Eye (tissue), 1 donor: Measurements from ENCODE around the gene CFAP77.

ENCODE experiments used
- DNase-seq: peaks from one replicate; pipeline ENCODE4 v3.0.0-alpha.2; 2015

The CFAP77 gene

DNA sequence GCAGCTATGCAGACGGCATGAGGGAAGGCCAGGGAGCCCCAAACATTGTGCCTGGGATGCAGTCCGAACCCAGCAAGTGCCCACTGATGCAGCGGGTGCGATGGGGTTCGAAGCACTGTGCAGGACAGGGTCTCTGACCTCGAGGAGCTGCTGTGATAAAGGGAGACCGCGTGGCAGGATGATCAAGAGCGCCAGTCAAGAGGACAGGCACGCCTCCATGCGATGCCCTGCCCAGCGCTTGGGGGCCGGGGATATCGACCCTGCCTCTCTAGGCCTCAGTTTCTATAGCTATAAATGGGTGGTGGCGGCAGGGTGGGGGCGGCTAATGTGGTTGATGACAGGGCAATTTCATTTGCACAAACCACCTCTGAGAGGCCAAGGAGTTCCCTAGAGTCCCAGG is 87.7 kb downstream of the CFAP77 start:
- DNase-seq = no peak

GRCh38 chr9:132498531-132499210 is 88.7 kb downstream of the CFAP77 start:
- peak; percentile 59 for DNase-seq

- no peak for DNase-seq
These were observed 89.2 kb downstream of the CFAP77 start for GRCh38 chr9:132499251-132499650.

GRCh38 chr9:132500193-132500592 is 90.2 kb downstream of the CFAP77 start:
- no peak for DNase-seq

DNA sequence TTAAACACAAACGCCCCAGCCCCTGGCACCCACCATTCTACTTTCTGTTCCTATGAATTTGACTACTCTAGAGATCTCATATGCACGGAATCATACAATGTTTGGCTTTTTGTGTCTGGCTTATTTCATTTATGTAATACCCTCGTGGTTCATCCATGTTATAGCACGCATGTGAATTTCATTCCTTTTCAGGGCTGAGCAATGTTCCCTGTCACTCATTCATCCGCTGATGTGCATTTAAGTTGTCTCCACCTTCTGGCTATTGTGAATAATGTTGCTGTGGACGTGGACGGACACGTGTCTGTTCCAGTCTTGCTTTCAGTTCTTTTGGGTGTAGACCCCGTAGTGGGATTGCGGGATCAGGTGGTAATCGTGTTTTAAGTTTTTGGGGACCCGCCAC is 92.5 kb downstream of the CFAP77 start:
- DNase-seq = no peak

GRCh38 chr9:132503116-132503515 is 93.1 kb downstream of the CFAP77 start:
- DNase-seq = no peak

DNA sequence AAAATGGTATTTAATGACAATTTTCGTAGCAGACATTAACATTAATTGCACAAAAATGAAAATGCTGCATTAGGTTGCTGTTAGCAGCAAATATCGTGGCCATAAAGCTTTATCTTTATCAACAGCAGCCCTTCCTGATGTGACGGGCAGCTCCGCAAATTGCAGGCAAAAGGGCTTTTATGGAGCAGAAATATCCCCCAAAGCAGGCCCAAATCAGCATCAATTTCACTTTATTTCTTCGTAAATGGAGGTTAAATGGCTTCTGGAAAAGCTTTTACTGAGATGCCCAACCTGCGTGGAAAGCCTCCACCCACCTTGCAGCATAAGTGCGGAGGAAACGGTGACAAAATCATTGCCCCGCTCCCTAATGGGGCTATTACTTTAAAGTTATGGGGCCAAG is 94.5 kb downstream of the CFAP77 start:
- no peak for DNase-seq

GRCh38 chr9:132505991-132506655 is 96.1 kb downstream of the CFAP77 start:
- peak; percentile 67 for DNase-seq

- DNase-seq = no peak
These were observed 97.1 kb downstream of the CFAP77 start for GRCh38 chr9:132506977-132507669.

GRCh38 chr9:132507670-132508469 is 97.9 kb downstream of the CFAP77 start:
- peak; percentile 94 for DNase-seq

- DNase-seq = peak; percentile 15
These were observed 100.2 kb downstream of the CFAP77 start for GRCh38 chr9:132509928-132510874.

DNA sequence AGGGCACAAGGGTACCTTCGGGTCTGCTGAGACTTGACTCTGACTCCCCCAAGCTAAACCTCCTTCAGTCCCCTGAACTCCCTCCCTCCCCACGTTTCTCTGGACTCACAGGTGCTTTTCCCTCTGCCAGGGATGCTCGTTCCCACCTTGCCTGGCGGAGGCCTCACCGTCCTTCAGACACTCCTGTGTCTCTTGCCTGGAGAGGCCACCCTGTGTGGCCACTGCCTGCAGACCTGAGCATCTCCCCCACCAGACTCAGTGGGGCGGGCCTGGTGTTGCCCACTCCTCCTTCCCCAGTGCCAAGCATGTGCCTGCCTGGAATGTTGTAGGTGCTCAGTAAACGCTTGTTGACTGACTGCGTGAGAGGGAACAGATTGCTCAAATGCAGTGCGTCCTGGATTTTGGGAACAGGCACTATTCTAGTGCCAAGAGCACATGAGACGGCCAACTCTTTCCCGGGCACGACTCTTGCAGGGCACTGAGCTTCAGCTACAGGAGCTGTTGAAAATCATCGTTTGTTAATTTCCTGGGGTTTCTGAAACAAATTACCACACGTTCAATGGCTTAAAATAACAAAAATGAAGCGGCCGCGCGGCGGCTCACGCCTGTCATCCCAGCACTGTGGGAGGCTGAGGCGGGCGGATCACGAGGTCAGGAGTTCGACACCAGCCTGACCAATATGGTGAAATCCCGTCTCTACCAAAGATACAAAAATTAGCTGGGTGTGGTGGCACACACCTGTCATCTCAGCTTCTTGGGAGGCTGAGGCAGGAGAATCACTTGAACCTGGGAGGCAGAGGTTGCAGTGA is 101.4 kb downstream of the CFAP77 start:
- no peak for DNase-seq

DNA sequence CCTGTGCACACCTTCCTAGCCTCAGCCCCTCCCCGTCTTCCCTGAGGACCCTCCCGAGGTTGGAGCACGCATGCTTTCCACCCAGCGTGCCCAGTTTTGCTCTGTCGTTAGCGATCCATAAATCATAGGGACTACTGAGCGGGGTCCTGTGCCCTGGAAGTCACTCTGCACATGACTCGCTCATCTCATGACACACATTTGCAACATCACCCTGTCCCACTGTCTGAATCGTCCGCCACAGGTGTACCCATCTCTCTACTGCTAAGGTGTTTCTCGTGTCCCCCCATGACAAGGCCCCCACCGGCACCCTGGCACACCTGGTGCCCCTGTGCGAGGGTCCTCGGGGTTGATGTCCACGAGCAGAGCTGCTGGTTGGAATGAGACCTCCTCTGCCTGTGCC is 103.4 kb downstream of the CFAP77 start:
- DNase-seq = no peak

- DNase-seq = no peak
These were observed 104.2 kb downstream of the CFAP77 start for GRCh38 chr9:132514011-132514744.

GRCh38 chr9:132514821-132515220 is 104.8 kb downstream of the CFAP77 start:
- no peak for DNase-seq

DNA sequence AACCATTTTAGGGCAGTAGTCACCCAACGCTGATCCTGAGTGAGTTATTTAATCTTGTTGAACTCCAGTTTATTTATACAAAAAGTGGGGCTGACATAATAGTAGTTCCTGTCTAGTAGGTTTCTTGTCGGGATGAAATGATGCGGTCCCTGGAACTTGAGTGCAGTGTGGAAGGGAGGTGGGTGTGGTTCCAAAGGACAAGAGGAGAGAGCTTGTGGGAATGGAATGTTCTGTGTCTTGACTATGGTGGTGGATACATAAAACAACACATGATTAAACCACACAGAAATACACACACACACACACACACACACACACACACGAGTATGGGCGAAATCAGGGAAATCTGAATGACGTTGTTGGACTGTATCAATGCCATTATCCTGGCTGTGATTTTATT is 106.3 kb downstream of the CFAP77 start:
- no peak for DNase-seq

DNA sequence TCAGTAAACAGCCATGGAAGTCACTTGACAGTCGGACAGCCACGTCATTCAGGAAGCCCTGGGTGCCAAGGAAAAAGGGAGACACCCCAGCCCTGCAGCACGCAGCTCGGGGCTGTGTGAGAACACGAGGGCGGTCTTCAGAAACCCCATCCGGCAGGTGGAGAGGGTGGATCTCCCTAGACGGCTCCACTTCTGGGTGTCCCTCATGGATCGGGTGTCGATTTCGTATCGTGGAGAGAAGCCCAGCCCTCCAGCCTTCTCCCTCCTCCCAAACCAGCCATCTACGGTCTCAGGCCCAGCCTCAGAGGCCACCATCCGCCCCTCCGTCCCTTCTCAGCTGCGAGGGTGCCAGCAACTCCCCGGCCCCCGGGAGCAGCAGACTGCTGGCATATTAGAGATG is 106.9 kb downstream of the CFAP77 start:
- DNase-seq = no peak

DNA sequence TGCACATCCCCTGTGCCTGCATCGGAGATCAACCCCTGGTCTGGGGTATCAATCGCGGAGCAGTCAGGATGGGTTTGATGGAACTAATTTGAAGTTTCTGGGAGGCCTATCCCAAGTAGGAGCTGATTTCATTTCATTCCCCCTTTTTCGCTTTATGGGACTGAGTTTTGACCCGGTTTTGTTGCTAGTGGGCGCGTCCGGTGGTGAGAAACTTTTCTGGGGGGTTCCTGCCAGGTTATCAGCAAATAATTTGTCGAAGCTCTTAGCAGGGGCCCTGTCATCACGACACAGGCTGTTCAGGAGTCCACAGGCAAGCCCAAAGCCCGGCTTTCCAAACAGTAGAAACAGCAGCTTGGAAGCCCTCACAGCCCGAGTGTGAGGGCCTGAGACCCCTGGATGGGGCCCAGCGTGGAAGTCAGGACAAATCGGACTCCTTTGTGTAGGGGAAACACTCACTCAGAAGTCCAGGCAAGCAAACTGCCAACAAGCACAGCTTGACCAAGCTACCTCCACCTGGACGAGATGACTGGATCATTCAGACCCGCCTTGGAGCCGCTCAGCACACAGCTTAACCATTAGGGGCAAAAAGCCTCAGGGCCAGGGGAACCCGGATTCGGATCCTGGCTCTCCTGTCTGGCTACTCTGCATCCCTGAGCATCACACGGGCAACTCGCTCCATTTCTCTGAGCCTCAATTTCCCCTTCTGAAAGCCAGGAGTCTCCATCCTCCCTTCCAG is 108.0 kb downstream of the CFAP77 start:
- DNase-seq = no peak

DNA sequence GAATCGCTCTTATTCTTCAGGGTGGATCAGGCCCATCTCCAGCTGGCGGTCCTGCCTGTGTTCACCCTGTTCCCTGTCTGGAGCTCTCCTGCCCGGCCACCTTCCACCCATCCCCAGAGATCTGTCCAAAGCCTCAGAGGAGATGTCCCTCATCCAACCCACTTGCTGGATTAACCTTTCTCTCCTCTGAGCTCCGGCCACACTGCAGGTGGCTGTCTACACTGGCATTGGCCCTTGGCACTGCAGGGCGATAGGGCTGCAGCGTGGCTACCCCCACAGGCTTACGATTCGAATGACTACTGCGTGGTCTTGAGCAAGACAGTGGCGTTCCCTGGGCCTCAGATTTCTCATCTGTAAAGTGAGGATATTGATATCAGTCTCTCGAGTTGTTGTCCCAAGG is 108.6 kb downstream of the CFAP77 start:
- no peak for DNase-seq

GRCh38 chr9:132519033-132519432 is 109.0 kb downstream of the CFAP77 start:
- no peak for DNase-seq
